H1 (cell line): ENCODE data around the gene CCDC102A. TPM values are rescaled to one million over a fixed set of nuclear protein-coding genes. Genes with fewer than 3 reads are reported as not detected.

ENCODE experiments used
- CTCF ChIA-PET: fragments of 300-600 bp; sonication (Branson Sonifier 250); formaldehyde crosslinking; loops from one replicate; lab custom pipeline; 2021; ENCODE audit not compliant: partially characterized antibody; lab: Charles Lee
- POLR2A ChIA-PET: fragments of 300-600 bp; sonication (Branson Sonifier 250); formaldehyde crosslinking; loops from one replicate; lab custom pipeline; 2021; ENCODE audit warnings: inconsistent platforms; ENCODE audit not compliant: partially characterized antibody; lab: Charles Lee
- DNase-seq, 2 experiments: peaks; one replicate each; pipeline versions ENCODE4 v3.0.0 to v3.0.0-alpha.2; 2010 to 2022; ENCODE audit warnings: low spot score in 2 of 2, low read depth in 1 of 2, mixed read lengths in 1 of 2
- FAIRE-seq: peaks from 2 replicates; lab custom pipeline; 2011; peaks lifted over from hg19 to GRCh38; lab: Jason Lieb, UNC
- H2AFZ ChIP-seq: 2 replicates; pipeline ENCODE4 v1.8.1; 2012; ENCODE audit warnings: low read length, inconsistent platforms
- H2AK5ac ChIP-seq: 2 replicates; pipeline ENCODE4 v1.6.1; 2013; ENCODE audit warnings: low read depth, low read length
- H2BK120ac ChIP-seq: replicated peaks from 2 replicates; pipeline ENCODE3; 2013; ENCODE audit warnings: low read depth, low read length, inconsistent platforms
- H2BK12ac ChIP-seq: 2 replicates; pipeline ENCODE4 v1.6.1; 2013; ENCODE audit warnings: low read depth, low read length
- H2BK15ac ChIP-seq: 2 replicates; pipeline ENCODE4 v1.6.1; 2013; ENCODE audit warnings: low read length
- H2BK20ac ChIP-seq: 2 replicates; pipeline ENCODE4 v1.6.1; 2013; ENCODE audit warnings: low read length
- H2BK5ac ChIP-seq: 2 replicates; pipeline ENCODE4 v1.6.1; 2013; ENCODE audit warnings: low read depth, low read length
- H3K14ac ChIP-seq: 2 replicates; pipeline ENCODE4 v1.6.1; 2013; ENCODE audit warnings: inconsistent platforms; ENCODE audit not compliant: insufficient read length
- H3K18ac ChIP-seq: 2 replicates; pipeline ENCODE4 v1.6.1; 2013; ENCODE audit warnings: low read length; ENCODE audit errors: extremely low read depth
- H3K23ac ChIP-seq: 2 replicates; pipeline ENCODE4 v1.6.1; 2013; ENCODE audit warnings: inconsistent platforms; ENCODE audit not compliant: insufficient read length
- H3K23me2 ChIP-seq: 2 replicates; pipeline ENCODE4 v1.6.1; 2013; ENCODE audit warnings: low read depth, low read length
- H3K27ac ChIP-seq: 2 replicates; pipeline ENCODE4 v1.6.1; 2011; ENCODE audit warnings: low read depth, low read length, inconsistent platforms
- H3K27me3 ChIP-seq, 4 experiments: replicated peaks in 1 of 4; 1 replicate in 1 of 4; 2 replicates in 3 of 4; pipeline versions ENCODE4 v1.6.1 to v1.8.1; 2011 to 2013; ENCODE audit warnings: low read length in 3 of 4, mild to moderate bottlenecking in 3 of 4, inconsistent platforms in 2 of 4, mixed read lengths in 2 of 4, moderate library complexity in 1 of 4; ENCODE audit not compliant: control insufficient read depth in 3 of 4, insufficient read depth in 3 of 4; ENCODE audit errors: extremely low read depth in 1 of 4
- H3K36me3 ChIP-seq, 4 experiments: 2 replicates each; pipeline versions ENCODE4 v1.6.1 to v1.8.1; 2011 to 2013; ENCODE audit warnings: mild to moderate bottlenecking in 4 of 4, low read length in 3 of 4, moderate library complexity in 2 of 4, control low read depth in 1 of 4, inconsistent platforms in 1 of 4; ENCODE audit not compliant: insufficient read depth in 4 of 4, control insufficient read depth in 2 of 4
- H3K4ac ChIP-seq: replicated peaks from 2 replicates; pipeline ENCODE3; 2013; ENCODE audit warnings: low read length, low read depth, mixed read lengths, inconsistent platforms; ENCODE audit not compliant: insufficient read length
- H3K4me1 ChIP-seq, 4 experiments: replicated peaks in 1 of 4; 1 replicate in 1 of 4; 2 replicates in 3 of 4; pipeline versions ENCODE4 v1.6.1 to v1.8.1; 2011 to 2013; ENCODE audit warnings: low read length in 3 of 4, inconsistent platforms in 2 of 4, mixed read lengths in 1 of 4; ENCODE audit not compliant: insufficient read depth in 4 of 4, control insufficient read depth in 3 of 4
- H3K4me2 ChIP-seq, 2 experiments: 2 replicates each; pipeline versions ENCODE4 v1.6.1 to v1.8.1; 2011 to 2013; ENCODE audit warnings: low read depth in 2 of 2, low read length in 2 of 2, control low read depth in 1 of 2, inconsistent platforms in 1 of 2, mild to moderate bottlenecking in 1 of 2; ENCODE audit not compliant: insufficient read depth in 1 of 2
- H3K4me3 ChIP-seq, 4 experiments: fragments of 200-600, 300-600 bp in 1 of 4; sonication (generic), shearing (Covaris generic), sonication (Bioruptor Twin) in 1 of 4; 2 replicates each; pipeline versions ENCODE4 v1.5.1 to v1.8.1; 2011 to 2016; ENCODE audit warnings: low read length in 4 of 4, low read depth in 3 of 4, control low read depth in 2 of 4, inconsistent platforms in 2 of 4, mild to moderate bottlenecking in 2 of 4, mixed read lengths in 1 of 4, moderate library complexity in 1 of 4; ENCODE audit not compliant: insufficient read depth in 2 of 4; ENCODE audit errors: extremely low read depth in 1 of 4
- H3K56ac ChIP-seq: replicated peaks from 2 replicates; pipeline ENCODE3; 2013; ENCODE audit warnings: low read depth, mild to moderate bottlenecking, mixed read lengths, low read length, inconsistent platforms; ENCODE audit not compliant: insufficient read length
- H3K79me1 ChIP-seq: 2 replicates; pipeline ENCODE4 v1.6.1; 2013; ENCODE audit warnings: low read depth, low read length, control low read depth
- H3K79me2 ChIP-seq, 2 experiments: 2 replicates each; pipeline versions ENCODE4 v1.6.1 to v1.8.1; 2012 to 2013; ENCODE audit warnings: low read length in 2 of 2, mild to moderate bottlenecking in 2 of 2, inconsistent platforms in 1 of 2; ENCODE audit not compliant: insufficient read depth in 2 of 2, control insufficient read depth in 1 of 2
- H3K9ac ChIP-seq, 4 experiments: replicated peaks in 1 of 4; 1 replicate in 1 of 4; 2 replicates in 3 of 4; pipeline versions ENCODE4 v1.6.1 to v1.8.1; 2011 to 2013; ENCODE audit warnings: low read depth in 3 of 4, low read length in 3 of 4, control low read depth in 2 of 4, mild to moderate bottlenecking in 2 of 4, moderate library complexity in 2 of 4, inconsistent platforms in 1 of 4; ENCODE audit errors: extremely low read depth in 1 of 4
- H3K9me3 ChIP-seq, 2 experiments: 2 replicates each; pipeline versions ENCODE4 v1.6.1 to v1.8.1; 2012 to 2013; ENCODE audit warnings: mild to moderate bottlenecking in 2 of 2, moderate library complexity in 2 of 2, control low read depth in 1 of 2, inconsistent platforms in 1 of 2, low read depth in 1 of 2, low read length in 1 of 2, mixed read lengths in 1 of 2; ENCODE audit not compliant: insufficient read depth in 2 of 2
- H4K20me1 ChIP-seq, 2 experiments: replicated peaks in 1 of 2; 2 replicates each; pipeline versions ENCODE3 to v1.8.1; 2011 to 2013; ENCODE audit warnings: inconsistent platforms in 2 of 2, low read length in 2 of 2, mild to moderate bottlenecking in 1 of 2; ENCODE audit not compliant: insufficient read depth in 2 of 2, control insufficient read depth in 1 of 2
- H4K5ac ChIP-seq: 2 replicates; pipeline ENCODE4 v1.6.1; 2013; ENCODE audit warnings: low read length, low read depth, mixed read lengths, inconsistent platforms; ENCODE audit not compliant: insufficient read length
- H4K8ac ChIP-seq: 2 replicates; pipeline ENCODE4 v1.8.0; 2013; ENCODE audit warnings: mild to moderate bottlenecking, moderate library complexity, low read length, inconsistent platforms; ENCODE audit not compliant: insufficient read depth; ENCODE audit errors: extremely low read depth
- H4K91ac ChIP-seq: replicated peaks from 2 replicates; pipeline ENCODE3; 2013; ENCODE audit warnings: low read length, mixed read lengths, inconsistent platforms; ENCODE audit not compliant: insufficient read length
- BCL11A ChIP-seq, 2 experiments: IDR thresholded peaks; one replicate each; pipeline ENCODE4 v1.6.1; 2011; ENCODE audit warnings: low read depth in 2 of 2, low read length in 2 of 2, mild to moderate bottlenecking in 2 of 2
- POLR2A ChIP-seq, 2 experiments: IDR thresholded peaks; 1 replicate in 1 of 2; 2 replicates in 1 of 2; pipeline ENCODE4 v1.6.1; 2011; ENCODE audit warnings: low read depth in 2 of 2, low read length in 2 of 2, mild to moderate bottlenecking in 2 of 2; ENCODE audit errors: control extremely low read depth in 1 of 2
- RNF2 ChIP-seq: fragments of 200-900, 300-1000 bp; sonication (generic); IDR thresholded peaks from 2 replicates; pipeline ENCODE4 v1.7.1; 2016; ENCODE audit warnings: borderline replicate concordance, low read depth, mild to moderate bottlenecking, antibody characterized with exemption, low read length; ENCODE audit not compliant: poor library complexity, severe bottlenecking; ENCODE audit errors: missing control alignments
- SIRT6 ChIP-seq: IDR thresholded peaks from one replicate; pipeline ENCODE4 v1.7.1; 2012; ENCODE audit warnings: low read length, inconsistent platforms
- YY1 ChIP-seq: IDR thresholded peaks from 2 replicates; pipeline ENCODE4 v1.6.1; 2011; ENCODE audit warnings: low read depth, mild to moderate bottlenecking, low read length
- WGBS, 2 experiments: shearing (Covaris generic) in 1 of 2; methylation state at CpG; one replicate each; pipeline versions ENCODE4 v1.1.6 to v1.1.7; 2013 to 2015; ENCODE audit warnings: low lambda C conversion rate in 2 of 2, mixed read lengths in 2 of 2, inconsistent platforms in 1 of 2, low coverage in 1 of 2, missing lambda C conversion rate in 1 of 2; ENCODE audit not compliant: insufficient replicate concordance in 2 of 2, insufficient coverage in 1 of 2, insufficient read length in 1 of 2; ENCODE audit errors: extremely low coverage in 1 of 2, missing lambda C conversion rate in 1 of 2; 5-methylcytosine and 5-hydroxymethylcytosine counted together
- polyA plus RNA-seq, 7 experiments: library from polyadenylated mRNA; depleted of rRNA in 3 of 7; stranded (reverse) in 5 of 7; unstranded in 2 of 7; fragments of >200 nt in 5 of 7; fragments of 200-250 nt in 2 of 7; gene quantifications; 1 replicate in 5 of 7; 2 replicates in 1 of 7; 4 replicates in 1 of 7; pipeline versions ENCODE4 v1.2.1 to v1.2.3, GENCODE V29; 2011 to 2013; ENCODE audit warnings: missing spikeins in 2 of 7, mixed read lengths in 2 of 7
- total RNA-seq: library from RNA; stranded (reverse); fragmentation: NEBNext Ultra II Directional; extraction: Animal tissue kit (Norgen Biotek cat#: 25700); gene quantifications from 2 replicates; pipeline ENCODE4 v1.2.1, GENCODE V29; 2021
- TF ChIP-seq, protein P1 (sequence below): IDR thresholded peaks from 2 replicates; pipeline ENCODE4 v1.6.1; 2012; ENCODE audit warnings: inconsistent platforms

The CCDC102A gene
- total and polyA plus RNA-seq, 2 of the 8 experiments (the other 6 are each of a cell fraction or from before 2014, with no cell fraction given): 4.0 to 7.5 TPM

DNA sequence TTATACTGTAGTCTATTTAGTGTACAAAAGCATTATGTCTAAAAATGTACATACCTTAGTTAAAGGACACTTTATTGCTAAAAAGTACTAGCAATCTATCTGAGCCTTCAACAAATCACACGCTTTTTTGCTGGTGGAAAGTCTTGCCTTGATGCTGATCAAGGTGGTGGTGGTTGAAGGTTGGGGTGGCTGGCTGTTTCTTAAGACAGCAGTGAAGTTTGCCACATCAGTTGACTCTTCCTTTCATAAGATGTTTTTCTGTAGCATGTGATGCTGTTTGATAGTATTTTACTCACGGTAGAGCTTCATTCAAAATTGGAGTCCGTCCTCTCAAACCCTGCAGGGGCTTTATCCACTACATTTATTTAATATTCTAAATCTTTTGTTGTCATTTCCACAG, 14.7 kb upstream of the CCDC102A start:
- no peak overlapping the region for H2AK5ac ChIP-seq
- WGBS, 2 experiments: 87% methylated on average over 3 of the region's 3 CpGs; no CpG with 5 or more reads in 1 of the 2 experiments
- no peak overlapping the region for H2BK120ac ChIP-seq
- H3K23me2 ChIP-seq: no peaks in the 10 kb centered on the region
- H3K27ac ChIP-seq: no peak overlapping the region
- no peaks in the 10 kb centered on the region for H4K20me1 ChIP-seq
- peaks cover 2% of the 10 kb centered on the region; the same call in 1 of the 2 replicates for H3K79me1 ChIP-seq
- no peak overlapping the region for H4K8ac ChIP-seq
- no peak overlapping the region for H2AFZ ChIP-seq
- H3K27me3 ChIP-seq: peaks cover 0 to 1% (median 0%) of the 10 kb centered on the region in 4 experiments; a peak in 2 of 7 replicates
- ChIA-PET CTCF (interaction anchor here (0.6 kb wide), 1 partner anchor 131 kb away, joined by 3 read pairs; no protein-coding TSS in a partner anchor), POLR2A (no interaction called here)
- H3K9ac ChIP-seq: no peak overlapping the region
- H3K23ac ChIP-seq: no peak overlapping the region
- no peak overlapping the region for H2BK12ac ChIP-seq
- H4K91ac ChIP-seq: no peak overlapping the region
- H3K36me3 ChIP-seq: no peaks in the 10 kb centered on the region
- H3K79me2 ChIP-seq: no peaks in the 10 kb centered on the region
- H3K4me2 ChIP-seq: no peak overlapping the region
- FAIRE-seq: no peak
- no peaks in the 10 kb centered on the region for H3K4me1 ChIP-seq
- no peak overlapping the region for H3K4ac ChIP-seq
- no peak overlapping the region for H3K14ac ChIP-seq
- H3K18ac ChIP-seq: no peak overlapping the region
- DNase-seq: no peak
- no peak overlapping the region for H2BK20ac ChIP-seq
- H3K9me3 ChIP-seq: no peaks in the 10 kb centered on the region
- no peak overlapping the region for H3K56ac ChIP-seq
- no peak overlapping the region for H4K5ac ChIP-seq
- no peak overlapping the region for H3K4me3 ChIP-seq
- H2BK5ac ChIP-seq: no peak overlapping the region
- no peak overlapping the region for H2BK15ac ChIP-seq
- TF ChIP-seq RNF2 (no peak), POLR2A (IDR thresholded peaks at IDR 0.05; ENCODE audit: control extremely low read depth in 1 of 2, low read depth in 2 of 2, low read length in 2 of 2) (no peak), BCL11A (IDR thresholded peaks at IDR 0.05; ENCODE audit: low read depth in 2 of 2, low read length in 2 of 2) (no peak), YY1 (no peak), SIRT6 (no peak)
- TF ChIP-seq, protein P1, sequence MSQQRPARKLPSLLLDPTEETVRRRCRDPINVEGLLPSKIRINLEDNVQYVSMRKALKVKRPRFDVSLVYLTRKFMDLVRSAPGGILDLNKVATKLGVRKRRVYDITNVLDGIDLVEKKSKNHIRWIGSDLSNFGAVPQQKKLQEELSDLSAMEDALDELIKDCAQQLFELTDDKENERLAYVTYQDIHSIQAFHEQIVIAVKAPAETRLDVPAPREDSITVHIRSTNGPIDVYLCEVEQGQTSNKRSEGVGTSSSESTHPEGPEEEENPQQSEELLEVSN: no peak
